CD4-positive, alpha-beta T cell treated with Interferon alpha-2 for 1 hour (primary cell): ENCODE results near the gene CAMK2D.
A peak's percentile ranks its signal among the peaks of the same experiment; 100 is the strongest.
"Not testable (repeated sequence)": the region's sequence is repeated elsewhere in the genome, so short reads cannot be mapped to it uniquely, and the experiment has no call there.

Source experiments
- DNase-seq, 2 donors: peaks; one replicate each; pipeline ENCODE4 v3.0.0-alpha.2; 2020 to 2022

Gene CAMK2D

DNA sequence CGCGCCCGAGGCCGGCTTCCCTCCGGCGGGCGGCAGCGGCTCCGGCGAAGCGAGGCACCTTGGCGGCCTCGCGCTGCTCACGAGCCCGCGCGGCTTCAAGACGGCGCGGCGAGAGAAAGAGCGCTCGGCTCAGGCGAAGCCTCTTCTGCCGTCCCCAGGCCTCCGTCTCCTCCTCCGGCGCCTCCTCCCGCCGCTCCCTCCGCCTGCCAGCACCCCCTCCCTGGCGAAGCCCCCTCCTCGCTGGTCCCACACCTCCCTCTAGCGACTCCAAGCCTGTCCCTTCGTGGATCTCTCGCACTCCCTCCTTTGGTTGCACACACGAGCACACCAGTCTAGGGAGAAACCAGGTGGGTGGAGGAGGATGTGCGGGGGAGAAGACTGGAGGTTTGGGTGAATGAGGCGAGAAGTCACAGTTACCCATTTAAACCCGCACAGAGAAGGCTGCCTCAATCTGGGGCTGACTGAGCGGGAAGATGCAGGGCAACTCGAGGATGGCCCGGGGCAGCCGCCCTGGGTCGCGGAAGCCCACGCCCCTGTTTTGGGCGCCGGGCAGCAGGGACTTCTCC is at the start of gene CAMK2D:
Gene CAMK2D, minus strand, starts transcription at position 119 of the 566 bp plus-strand sequence. CDS start 670 bp downstream, outside the sequence.
- peak; percentile 83 to 85 for DNase-seq

- DNase-seq, result no peak
Observed at GRCh38 chr4:113810906-113811305, 49.4 kb upstream of the CAMK2D start.

DNA sequence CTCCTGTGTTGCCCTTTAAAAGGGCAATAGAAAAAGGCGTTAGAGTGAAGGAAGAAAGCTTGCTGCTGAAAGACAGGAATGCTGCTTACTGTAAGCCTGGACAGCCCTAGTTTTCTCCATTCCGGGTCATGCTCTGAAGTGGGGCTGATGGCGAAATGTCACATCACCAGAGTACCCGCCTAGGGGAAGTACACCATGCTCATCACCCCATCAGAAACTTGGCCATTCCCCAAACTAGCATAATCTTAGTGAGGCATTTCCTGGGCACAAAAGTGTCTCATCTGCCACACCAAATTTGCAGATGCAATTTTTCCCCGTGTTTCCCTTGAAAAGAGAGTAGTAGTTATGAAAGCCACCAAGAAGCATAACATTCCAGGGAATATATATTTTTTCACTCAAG is 47.8 kb upstream of the CAMK2D start:
- DNase-seq, result peak in 1 of 2 donors; percentile 59

DNA sequence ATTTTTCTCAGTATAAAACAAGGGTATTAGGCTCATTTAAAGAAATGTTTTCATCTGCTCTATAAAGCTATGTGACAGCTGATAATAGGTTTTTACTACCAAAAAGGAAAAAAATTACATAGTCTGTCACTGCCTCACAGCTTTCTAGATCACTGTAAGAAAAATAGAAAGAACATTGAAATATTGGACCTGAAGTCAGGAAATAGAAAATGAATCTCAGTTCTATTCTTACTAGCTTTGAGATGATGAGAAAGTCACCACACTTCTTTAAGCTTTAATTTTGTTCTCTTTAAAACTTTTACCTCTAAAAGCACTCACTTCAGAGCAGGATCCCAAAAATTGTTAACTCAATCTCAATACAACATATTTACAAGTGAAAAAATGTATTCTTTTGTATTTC is 45.3 kb upstream of the CAMK2D start:
- no peak for DNase-seq

DNA sequence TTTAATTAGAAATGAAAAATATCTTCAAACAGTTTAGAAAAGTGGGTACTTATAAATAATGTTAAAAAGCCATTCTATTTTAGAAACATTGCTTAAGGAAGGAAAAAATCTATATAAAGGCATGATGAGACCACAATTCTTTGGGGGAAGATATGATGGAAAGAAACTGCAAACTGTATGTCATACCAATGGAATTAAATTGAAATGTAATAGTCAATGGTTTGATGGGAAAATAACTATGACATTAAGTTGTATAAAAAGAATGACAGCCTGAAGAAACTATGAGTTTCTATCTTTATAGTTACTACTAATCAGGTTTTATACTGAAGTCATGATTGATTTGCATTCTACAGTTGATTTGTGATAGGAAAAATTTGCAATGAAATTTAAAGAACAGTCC is 40.3 kb upstream of the CAMK2D start:
- no peak for DNase-seq

DNA sequence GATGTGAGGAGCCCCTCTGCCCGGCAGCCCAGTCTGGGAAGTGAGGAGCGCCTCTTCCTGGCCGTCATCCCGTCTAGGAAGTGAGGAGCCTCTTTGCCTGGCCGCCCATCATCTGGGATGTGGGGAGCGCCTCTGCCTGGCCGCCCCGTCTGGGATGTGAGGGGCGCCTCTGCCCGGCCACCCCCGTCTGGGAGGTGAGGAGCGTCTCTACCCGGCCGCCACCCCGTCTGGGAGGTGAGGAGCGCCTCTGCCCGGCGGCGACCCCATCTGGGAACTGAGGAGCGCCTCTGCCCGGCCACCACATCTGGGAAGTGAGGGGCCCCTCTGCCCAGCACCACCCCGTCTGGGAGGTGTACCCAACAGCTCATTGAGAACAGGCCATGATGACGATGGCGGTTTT is 34.8 kb upstream of the CAMK2D start:
- DNase-seq, result not testable (repeated sequence)

DNA sequence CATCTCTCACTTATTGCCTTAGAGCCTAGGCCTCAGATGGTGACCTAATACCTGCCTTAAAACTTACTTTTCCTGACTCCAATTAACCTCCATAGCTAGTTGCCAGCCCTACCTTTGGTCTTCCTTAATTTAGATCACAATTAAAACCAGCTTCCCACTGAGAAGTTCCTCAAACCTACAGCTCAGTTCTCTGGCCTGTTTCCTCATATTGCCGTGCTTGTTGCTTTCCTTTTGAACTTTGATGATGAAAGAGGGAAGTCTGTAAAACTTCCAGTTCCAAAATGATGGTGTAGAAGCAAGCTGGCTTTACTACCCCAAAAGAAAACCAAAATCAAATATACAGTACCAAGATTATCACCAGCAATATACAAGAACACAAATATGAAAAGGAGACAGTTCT is 28.9 kb upstream of the CAMK2D start:
- no peak for DNase-seq

DNA sequence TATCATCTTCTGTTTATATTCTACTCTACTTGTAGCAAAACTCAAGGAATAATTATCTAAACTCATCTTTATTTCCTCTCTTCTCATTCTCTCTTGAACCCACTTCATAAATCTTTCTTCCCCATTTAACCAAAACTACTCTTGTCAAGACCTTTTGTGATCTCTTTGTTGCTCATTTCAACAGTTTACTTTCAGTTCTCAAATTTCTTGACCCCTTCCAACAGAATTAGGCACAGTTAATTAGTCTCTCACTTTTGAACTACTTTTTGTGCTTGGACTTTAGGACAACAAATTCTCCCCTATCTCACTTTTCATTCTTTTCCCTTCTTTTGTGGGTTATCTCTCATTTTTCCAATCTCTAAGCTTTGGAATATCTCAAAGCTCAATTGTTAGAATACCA is 27.4 kb upstream of the CAMK2D start:
- DNase-seq, result no peak

DNA sequence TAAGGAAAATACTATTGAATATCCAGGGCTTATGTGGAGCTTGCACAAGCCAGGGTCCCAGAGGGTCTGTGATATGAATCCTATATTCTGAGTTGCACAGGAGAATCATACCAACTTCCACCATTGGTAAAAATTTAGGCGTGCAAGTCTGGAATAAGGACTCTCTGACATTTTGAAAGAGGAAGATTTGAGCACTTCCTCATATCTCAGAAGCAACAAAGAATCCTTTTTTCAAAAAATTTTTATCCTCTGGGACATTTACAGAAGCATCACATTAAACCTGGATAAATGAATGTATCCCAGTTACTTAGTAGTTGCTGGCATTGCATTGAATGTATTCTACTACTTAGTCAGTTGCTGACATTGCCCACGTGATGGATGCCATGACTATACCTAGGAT is 24.2 kb upstream of the CAMK2D start:
- DNase-seq, result no peak

DNA sequence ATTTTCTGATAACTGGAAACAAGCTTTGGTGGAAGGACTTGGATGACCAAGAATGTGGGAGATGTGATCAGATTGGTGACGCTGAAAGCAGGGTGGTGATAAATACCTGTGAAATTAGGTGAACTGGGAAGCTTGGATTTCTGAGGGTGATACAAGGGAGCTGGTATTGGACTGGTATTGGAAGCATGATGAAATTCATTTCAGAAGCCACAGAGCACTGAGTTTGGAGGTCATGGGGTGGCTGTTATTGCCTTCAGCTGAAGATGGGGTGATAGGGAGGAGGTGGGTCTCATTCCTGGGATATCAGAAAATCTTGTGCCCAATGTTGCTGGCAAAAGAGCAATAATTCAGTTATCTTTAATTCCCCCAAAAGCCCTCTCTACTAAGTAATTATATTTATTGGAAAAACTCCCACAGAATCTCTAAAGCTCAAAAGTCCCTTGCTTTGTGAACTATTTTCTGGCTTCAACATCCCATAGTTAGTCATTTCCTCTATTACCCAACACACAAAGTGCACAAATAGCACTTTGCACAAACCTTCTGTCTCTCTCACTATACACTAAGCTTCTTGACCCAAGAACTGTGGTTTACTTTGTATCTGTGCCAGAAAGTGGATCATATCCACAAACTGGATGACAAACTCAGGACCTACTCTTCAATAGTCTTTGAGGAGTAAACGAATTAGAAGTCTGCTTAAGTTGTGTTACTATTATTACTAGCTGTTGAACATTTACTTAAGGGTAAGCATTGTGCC is 23.1 kb upstream of the CAMK2D start:
- no peak for DNase-seq

DNA sequence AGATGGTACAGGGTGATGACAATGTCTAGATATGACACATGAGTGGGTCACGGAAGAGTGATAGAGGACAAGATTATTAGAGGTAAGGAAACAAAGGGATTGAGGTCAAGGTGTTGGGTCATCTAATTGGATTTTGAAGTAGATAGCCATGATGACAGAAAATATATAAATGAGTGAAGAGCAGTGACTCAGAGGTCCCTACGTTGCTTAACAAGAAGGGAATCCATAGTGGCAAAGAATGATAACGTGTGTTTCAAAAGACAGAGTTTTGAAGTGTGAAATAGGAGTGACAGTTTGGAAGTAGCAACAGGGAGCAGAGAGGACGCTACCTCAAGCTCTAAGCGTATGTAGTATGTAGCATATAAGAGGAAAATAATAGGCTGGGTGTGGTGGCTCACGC is 22.2 kb upstream of the CAMK2D start:
- DNase-seq, result no peak

- no peak for DNase-seq
Observed at GRCh38 chr4:113783289-113783688, 21.8 kb upstream of the CAMK2D start.

GRCh38 chr4:113781439-113782040 is 20.0 kb upstream of the CAMK2D start:
- peak in 1 of 2 donors; percentile 56 for DNase-seq

- no peak for DNase-seq
Observed at GRCh38 chr4:113776679-113777078, 15.1 kb upstream of the CAMK2D start.

DNA sequence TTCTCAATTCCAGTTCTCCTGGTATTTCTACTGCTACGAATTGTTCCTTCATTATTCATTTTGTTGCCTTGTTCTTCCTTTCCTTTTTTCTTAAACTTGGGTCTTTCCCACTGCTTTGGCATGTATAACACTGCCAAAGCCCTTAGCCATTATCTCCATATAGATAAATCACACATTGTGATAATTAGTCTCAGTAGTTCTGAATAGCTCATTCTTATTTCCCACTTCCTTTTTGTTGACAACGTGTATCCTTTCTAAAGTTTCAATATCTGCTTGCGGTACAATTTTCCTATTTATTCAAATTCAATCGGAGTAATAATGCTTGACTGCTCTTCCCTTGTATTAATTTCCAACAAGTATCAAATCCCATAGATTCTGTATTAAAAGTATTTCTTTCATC is 14.5 kb upstream of the CAMK2D start:
- DNase-seq, result no peak

GRCh38 chr4:113773756-113774155 is 12.2 kb upstream of the CAMK2D start:
- no peak for DNase-seq

DNA sequence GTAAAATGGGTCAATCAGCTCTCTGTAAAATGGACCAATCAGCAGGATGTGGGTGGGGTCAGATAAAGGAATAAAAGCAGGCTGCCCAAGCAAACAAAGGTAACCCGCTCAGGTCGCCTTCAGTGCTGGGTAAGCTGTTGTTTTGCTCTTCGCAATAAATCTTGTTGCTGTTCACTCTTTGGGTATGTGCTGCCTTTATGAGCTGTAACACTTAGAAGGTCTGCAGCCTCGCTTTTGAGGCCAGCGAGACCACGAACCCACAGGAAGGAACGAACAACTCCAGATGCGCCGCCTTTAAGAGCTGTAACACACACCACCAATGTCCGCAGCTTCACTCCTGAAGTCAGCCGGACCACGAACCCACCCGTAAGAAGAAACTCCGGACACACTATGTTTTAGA is 11.5 kb upstream of the CAMK2D start:
- DNase-seq, result peak in 1 of 2 donors; percentile 9

GRCh38 chr4:113772319-113772718 is 10.8 kb upstream of the CAMK2D start:
- DNase-seq, result no peak

DNA sequence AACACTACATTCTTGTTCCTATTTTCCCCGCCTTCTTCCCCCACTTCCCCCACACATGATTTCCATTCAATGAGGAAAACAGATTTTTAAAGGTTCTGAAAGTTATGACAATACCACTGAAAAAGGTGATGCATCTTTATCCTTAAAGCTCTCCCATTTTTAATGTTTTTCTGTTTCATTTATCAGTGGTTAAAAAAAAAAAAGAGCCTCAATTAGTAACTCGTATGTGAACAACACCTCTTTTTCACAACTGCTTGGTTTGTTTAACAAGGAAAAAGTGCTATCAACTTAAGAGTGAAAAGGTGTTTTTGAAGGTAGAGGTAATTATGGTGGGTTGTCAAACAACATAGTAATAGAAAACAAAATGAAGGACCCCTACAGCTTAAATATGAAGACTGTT is 8.2 kb upstream of the CAMK2D start:
- DNase-seq, result no peak

DNA sequence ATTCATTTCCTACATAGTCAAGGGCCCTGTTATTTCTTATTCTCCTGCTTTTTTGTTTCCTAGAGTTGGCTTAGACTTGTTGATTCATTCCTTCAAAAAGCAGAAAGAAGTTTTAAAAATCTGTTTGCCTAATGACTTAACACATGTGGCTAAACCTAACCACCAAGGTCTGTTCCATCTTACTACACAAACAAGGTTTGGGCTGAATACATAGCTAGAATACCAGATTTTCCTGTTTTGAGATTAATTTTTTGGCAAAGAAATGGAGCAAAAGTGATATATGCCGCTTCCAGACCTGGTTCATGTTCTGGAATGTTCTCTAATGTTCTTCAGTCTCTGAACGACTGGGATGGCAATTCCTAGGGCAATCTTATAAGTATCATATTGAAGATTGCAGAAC is 7.4 kb upstream of the CAMK2D start:
- DNase-seq, result no peak

- no peak for DNase-seq
Observed at GRCh38 chr4:113766882-113767281, 5.3 kb upstream of the CAMK2D start.

DNA sequence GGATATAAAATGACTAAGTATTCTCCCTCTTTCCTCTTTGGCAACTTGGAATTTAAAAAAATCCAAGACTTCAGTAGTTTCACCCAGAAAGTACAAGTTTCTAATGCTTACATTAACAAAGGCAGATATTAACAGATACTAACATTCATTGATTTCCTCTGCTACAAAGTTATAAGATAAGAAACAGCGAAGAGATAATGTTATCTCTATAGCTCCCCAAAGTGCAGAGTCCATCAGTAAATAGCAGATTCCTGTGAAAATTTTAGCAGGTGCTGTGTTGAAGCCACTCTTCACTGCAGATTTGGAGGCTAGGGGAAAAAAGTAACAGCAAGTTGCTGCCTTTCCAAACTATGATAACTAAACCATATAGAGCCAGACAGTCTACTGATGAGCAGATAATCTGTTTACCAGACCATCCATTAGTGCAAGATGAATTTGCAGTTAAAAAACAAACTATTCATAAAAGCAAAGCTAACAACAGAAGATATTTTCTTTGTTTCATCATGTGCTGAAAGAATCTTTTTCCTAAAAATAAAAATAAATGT is 3.3 kb upstream of the CAMK2D start:
- DNase-seq, result no peak

DNA sequence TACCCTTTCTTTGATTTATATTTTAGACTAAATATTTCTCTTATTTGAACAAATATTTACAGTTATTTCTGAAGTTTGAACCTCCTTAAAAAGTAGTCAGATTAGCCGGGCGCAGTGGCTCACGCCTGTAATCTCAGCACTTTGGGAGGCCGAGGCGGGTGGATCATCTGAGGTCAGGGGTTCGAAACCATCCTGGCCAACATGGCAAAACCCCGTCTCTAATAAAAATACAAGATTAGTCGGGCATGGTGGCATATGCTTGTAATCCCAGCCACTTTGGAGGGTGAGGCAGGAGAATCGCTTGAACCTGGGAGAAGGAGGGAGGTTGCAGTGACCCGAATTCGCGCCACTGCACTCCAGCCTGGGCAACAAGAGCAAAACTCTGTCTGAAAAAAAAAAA is 2.4 kb upstream of the CAMK2D start:
- DNase-seq, result not testable (repeated sequence)

DNA sequence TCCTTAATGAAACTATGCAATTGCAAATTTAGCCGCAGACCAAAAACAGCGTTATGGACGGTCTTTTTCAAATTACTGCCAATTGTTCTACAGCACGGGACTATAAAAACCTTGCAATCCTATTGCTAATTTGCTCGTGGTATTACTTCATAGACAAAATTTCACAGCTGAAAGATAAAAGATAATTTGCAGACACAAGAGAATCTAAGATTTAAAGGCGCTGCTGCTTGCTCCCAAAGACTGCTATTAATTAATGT is 1.4 kb upstream of the CAMK2D start:
- no peak for DNase-seq
